Measurements from ENCODE around the gene ACTBL2.

Gene ACTBL2

GRCh38 chr5:57448751-57449150, 33.9 kb downstream of the ACTBL2 start:
- no peak for DNase-seq (ENCODE audit: low read depth)

GRCh38 chr5:57448287-57448686, 34.3 kb downstream of the ACTBL2 start:
- no peak for DNase-seq (ENCODE audit: low read depth)

DNA sequence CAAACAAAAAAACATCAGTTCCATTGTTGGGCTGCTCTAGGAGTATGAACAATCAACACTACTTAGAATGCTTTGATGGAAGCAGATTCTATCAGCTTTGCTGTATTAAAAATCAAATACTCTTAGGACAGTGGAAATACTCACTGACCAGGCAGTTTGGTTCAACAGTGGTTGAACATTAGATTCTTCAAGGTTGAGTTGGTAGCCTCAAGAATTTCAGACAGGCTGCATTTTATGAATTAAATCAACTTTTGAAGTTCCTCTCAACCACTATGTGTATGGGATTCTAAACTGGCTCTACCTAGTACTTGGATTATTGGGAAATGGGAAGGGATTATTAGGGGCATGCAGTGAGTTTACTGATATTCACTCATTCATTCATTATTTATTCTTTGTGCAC, 35.0 kb downstream of the ACTBL2 start:
- DNase-seq (ENCODE audit: low read depth) = no peak

DNA sequence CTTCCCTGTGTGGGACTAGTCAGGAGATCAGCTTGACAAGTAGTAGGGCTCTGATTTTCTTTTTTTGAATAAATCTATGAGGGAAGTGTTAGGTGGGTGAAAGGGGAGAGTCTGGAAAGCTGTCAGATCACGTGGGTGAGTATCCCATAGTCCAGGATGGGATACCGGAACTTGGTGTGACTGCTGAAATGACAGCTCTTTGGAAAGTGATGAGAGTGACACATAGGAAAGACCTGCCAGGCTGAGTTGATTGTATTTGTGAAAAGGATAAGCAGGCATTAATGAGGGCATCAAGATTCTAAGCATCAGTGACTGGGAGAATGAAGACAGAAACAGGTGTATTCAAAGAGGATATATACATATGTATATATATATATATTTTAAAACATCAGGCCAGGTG, 35.6 kb downstream of the ACTBL2 start:
- no peak for DNase-seq (ENCODE audit: low read depth)

- no peak for DNase-seq (ENCODE audit: low read depth)
Measured at GRCh38 chr5:57445705-57446037, 36.9 kb downstream of the ACTBL2 start.

GRCh38 chr5:57445006-57445704, 37.5 kb downstream of the ACTBL2 start:
- no peak for DNase-seq (ENCODE audit: low read depth)

DNA sequence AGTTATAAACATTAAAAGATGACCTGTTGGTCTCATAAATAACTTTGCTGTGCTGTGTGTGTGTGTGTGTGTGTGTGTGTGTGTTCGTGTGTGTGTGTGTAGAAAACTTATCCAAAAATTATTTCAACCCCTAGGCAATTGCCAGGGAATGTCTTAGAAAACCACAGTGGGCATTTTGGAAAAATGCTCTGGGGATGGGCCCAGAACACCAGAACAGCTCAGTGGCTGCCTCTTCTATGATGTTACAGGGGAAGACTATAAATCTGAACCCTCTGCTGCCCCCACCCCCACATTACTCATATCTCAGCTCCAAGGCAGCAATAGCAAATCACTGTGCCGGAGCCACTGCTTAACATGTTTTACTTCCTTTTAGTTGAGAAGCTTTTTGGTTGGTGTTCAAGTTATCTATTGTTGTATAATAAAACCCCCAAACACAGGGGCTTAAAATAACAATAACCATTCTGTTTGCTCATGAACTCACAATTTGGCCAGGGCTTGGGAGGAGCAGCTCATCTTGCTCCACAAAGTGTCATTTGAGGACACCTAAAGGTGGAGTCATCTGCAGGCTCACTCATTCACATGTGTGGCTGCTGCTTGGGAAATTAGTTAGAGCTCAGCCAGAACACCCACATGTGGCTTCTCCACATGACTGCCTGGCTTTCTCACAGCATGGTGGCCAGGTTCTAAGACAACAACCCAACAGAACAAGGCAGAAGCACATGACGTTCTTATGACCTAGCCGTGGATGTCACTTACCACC, 40.4 kb downstream of the ACTBL2 start:
- no peak for DNase-seq (ENCODE audit: low read depth)

GRCh38 chr5:57441557-57441956, 41.1 kb downstream of the ACTBL2 start:
- DNase-seq (ENCODE audit: low read depth) = no peak

GRCh38 chr5:57439601-57440000, 43.0 kb downstream of the ACTBL2 start:
- DNase-seq (ENCODE audit: low read depth) = no peak

- DNase-seq (ENCODE audit: low read depth) = no peak
Measured at GRCh38 chr5:57437976-57438805, 44.4 kb downstream of the ACTBL2 start.

DNA sequence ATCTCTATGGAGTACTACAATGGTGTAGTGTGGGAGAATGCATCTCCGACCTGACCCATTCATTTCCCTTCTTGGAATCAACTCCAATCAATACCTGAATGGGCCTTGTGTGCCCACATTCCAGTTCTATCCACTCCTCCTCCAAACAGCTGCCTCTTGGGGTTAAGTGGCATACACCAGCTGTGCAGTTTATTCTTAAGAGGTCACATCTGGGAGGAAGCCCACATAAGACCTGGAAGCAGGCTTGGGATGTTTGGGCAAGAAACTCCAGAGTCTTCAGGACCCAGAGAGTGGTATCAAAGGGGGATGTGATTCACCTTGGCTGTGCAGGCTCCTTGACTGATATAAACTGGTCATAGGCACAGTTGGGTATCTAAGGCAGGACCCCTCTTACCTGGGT, 46.0 kb downstream of the ACTBL2 start:
- no peak for DNase-seq (ENCODE audit: low read depth)

- DNase-seq (ENCODE audit: low read depth) = no peak
Measured at GRCh38 chr5:57435701-57436134, 46.9 kb downstream of the ACTBL2 start.

GRCh38 chr5:57434683-57435082, 47.9 kb downstream of the ACTBL2 start:
- no peak for DNase-seq (ENCODE audit: low read depth)

DNA sequence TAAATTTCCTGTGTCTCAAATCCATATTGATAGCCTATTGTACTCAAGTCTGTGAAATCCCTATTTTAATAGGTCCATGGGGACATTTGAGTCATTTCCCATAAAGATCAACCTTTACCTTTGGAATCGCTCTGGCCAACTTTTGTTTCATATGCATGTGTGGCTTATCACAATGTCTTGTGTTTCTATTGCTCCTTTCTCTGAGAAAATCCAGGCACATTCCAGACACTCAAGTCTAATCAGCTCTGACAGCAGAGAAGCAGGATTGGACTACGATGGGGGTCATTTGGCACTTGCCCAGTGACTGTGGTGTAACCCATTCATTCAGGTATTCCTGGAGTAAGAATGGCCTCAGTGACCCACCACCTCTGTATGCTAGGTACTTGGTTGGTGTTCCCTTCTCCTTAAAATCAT, 48.4 kb downstream of the ACTBL2 start:
- no peak for DNase-seq (ENCODE audit: low read depth)

DNA sequence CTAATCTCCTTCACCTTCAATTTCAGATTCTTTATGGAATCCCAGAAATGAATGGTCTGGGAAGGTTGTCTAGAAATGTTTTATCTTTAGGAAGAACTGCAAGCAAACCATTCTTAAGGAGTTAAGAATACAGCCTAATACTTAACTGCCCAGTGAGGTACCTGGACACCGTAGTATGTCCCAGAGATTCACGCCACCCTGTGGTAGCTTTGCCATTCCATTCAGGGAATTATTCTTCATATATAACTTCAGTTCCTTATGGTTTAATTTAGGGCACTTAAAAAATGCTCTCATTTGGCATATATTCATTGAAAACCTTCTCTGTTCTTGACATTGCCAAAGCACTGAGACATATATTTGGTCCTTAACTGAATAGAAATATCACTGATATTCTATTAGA, 49.7 kb downstream of the ACTBL2 start:
- DNase-seq (ENCODE audit: low read depth) = no peak

- DNase-seq (ENCODE audit: low read depth) = no peak
Measured at GRCh38 chr5:57431759-57432158, 50.9 kb downstream of the ACTBL2 start.

Data from activated T-cell treated with anti-CD3 and anti-CD28 coated beads for 24 hours (primary cell).